Activated CD8-positive, alpha-beta T cell treated with anti-CD3 and anti-CD28 coated beads for 36 hours (primary cell): ENCODE results near the gene MPHOSPH9. TPM values are rescaled to one million over a fixed set of nuclear protein-coding genes. Genes with fewer than 3 reads are reported as not detected.

Experiments
- ATAC-seq: fragments of 200-7000 bp; cut with Tn5 transposase; one replicate; pipeline ENCODE4 v1.10.0; 2021; ENCODE audit warnings: mild to moderate bottlenecking, moderate library complexity
- CTCF ChIA-PET: fragments of 350-600 bp; sonication (Branson Sonifier 250); formaldehyde crosslinking; loops from one replicate; lab custom pipeline; 2021; ENCODE audit warnings: antibody characterized with exemption; lab: Charles Lee
- POLR2A ChIA-PET: fragments of 350-600 bp; sonication (Branson Sonifier 250); formaldehyde crosslinking; loops from one replicate; lab custom pipeline; 2021; ENCODE audit warnings: antibody characterized with exemption; lab: Charles Lee
- DNase-seq: peaks from one replicate; pipeline ENCODE4 v3.0.0-alpha.2; 2020
- H3K27ac Mint-ChIP-seq: one replicate; pipeline ENCODE4 v1.8.0; 2021; ENCODE audit warnings: mild to moderate bottlenecking, mixed read lengths
- H3K27me3 Mint-ChIP-seq: one replicate; pipeline ENCODE4 v1.8.0; 2021; ENCODE audit warnings: mixed read lengths
- H3K36me3 Mint-ChIP-seq: one replicate; pipeline ENCODE4 v1.8.0; 2021; ENCODE audit warnings: low read depth, mixed read lengths
- H3K4me1 Mint-ChIP-seq: one replicate; pipeline ENCODE4 v1.8.0; 2021; ENCODE audit warnings: low read depth, mixed read lengths
- H3K4me3 Mint-ChIP-seq: one replicate; pipeline ENCODE4 v1.8.0; 2021; ENCODE audit warnings: mild to moderate bottlenecking, moderate library complexity, mixed read lengths
- H3K9me3 Mint-ChIP-seq: one replicate; pipeline ENCODE4 v1.8.0; 2021; ENCODE audit warnings: mixed read lengths
- intact Hi-C: fragments of 100-400 bp; cut with micrococcal nuclease; formaldehyde crosslinking; loops from one replicate; pipeline ENCODE4 v1.10.0; 2022
- total RNA-seq, 2 experiments: library from RNA; stranded (reverse); gene quantifications; one replicate each; pipeline ENCODE4 v1.2.3, GENCODE V29; 2021
- TF ChIP-seq, protein P1 (sequence below): fragments of 200-600 bp; IDR thresholded peaks from one replicate; pipeline ENCODE4 v1.8.0; 2022; ENCODE audit warnings: antibody characterized with exemption, mild to moderate bottlenecking

The MPHOSPH9 gene
- total RNA-seq, 2 experiments from 2014 or later: 96.9 to 101 TPM

GRCh38 chr12:123269395-123269892 lies 36.5 kb upstream of the MPHOSPH9 start:
- DNase-seq (peak; percentile 70), ATAC-seq (peak; percentile 32)
- Mint-ChIP-seq H3K4me1 (peaks cover 19% of the 10 kb centered on the region), H3K27ac (peak overlapping the region; percentile 85), H3K27me3 (no peaks in the 10 kb centered on the region), H3K4me3 (peak overlapping the region; percentile 91), H3K9me3 (no peaks in the 10 kb centered on the region), H3K36me3 (peaks cover 8% of the 10 kb centered on the region)
- intact Hi-C loops: no loop called here
- ChIA-PET POLR2A (interaction anchor here (0.9 to 1.7 kb wide), 6 partner anchors 31 to 194 kb away, joined by 3 to 9 read pairs (median 4); partner anchors contain the start of genes MPHOSPH9 and MTRFR), CTCF (interaction anchor here (1.1 to 2.8 kb wide), 6 partner anchors 18 to 334 kb away, joined by 3 to 12 read pairs (median 4); partner anchors contain the start of genes MPHOSPH9 and MTRFR)
- TF ChIP-seq, protein P1, sequence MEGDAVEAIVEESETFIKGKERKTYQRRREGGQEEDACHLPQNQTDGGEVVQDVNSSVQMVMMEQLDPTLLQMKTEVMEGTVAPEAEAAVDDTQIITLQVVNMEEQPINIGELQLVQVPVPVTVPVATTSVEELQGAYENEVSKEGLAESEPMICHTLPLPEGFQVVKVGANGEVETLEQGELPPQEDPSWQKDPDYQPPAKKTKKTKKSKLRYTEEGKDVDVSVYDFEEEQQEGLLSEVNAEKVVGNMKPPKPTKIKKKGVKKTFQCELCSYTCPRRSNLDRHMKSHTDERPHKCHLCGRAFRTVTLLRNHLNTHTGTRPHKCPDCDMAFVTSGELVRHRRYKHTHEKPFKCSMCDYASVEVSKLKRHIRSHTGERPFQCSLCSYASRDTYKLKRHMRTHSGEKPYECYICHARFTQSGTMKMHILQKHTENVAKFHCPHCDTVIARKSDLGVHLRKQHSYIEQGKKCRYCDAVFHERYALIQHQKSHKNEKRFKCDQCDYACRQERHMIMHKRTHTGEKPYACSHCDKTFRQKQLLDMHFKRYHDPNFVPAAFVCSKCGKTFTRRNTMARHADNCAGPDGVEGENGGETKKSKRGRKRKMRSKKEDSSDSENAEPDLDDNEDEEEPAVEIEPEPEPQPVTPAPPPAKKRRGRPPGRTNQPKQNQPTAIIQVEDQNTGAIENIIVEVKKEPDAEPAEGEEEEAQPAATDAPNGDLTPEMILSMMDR: peak; percentile 31

DNA sequence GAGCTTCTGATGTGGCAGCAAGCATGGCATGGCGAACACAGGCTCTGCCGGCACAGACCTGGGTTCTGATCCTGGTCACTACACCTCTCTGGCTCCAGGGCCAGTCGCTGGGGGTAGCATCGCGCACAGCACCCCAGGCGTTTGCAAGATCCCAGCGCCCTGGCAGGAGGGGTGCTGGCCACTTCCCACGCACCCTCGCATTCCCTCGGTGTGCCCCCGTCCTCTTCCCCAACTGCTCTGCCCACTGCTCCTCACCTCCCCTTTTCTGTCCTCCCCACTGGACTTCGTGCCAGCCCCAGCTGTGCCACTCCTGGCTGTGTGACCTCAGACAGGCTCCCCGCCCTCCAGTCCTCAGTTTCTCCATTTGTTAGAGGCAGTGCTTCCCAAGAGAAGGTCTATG lies 35.9 kb upstream of the MPHOSPH9 start:
- POLR2A ChIA-PET: interaction anchor here (0.6 to 1.9 kb wide), 6 partner anchors 9 to 238 kb away, joined by 3 to 9 read pairs (median 4); no protein-coding TSS in a partner anchor

DNA sequence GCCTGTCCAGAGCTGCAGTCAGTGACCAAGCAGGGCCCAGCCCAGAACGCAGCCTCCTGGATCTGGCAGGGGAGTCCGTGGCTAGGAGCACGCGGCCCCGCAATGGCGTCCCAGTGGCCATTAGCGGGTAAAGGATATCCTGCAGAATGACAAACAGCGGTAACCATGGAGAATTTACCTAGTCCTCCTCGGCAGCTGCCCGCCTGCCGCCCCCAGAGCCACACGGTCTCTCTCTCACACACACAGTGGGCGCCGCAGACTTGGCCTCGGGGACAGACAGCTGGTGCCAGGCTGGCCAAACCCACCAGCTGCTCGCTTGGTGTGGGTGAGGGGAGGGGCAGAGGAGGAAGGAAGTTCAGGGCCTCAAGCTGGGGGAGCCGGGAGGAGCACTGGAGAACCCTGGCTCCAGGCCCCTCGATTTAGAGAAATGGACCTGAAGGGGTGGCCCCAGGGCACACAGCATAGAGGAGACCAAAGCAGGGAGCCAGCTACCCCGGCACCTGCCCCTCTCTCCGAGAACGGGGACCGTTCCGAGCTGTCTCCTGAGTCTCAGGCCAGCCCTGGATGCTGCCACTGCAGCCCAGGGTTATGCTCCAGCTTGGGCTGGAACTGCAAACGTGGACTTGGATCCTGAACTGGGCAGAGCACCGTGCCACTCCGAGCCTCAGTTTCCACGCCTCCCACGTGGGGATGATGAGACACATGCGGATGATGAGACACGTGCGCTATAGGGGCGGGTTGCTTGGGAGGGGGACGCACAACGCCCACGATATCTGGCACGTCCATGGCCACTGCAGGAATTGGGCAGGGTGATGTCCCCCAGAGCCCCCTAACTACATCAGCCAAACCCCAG lies 35.3 kb upstream of the MPHOSPH9 start:
- ChIA-PET POLR2A (interaction anchor here (0.6 to 1.9 kb wide), 6 partner anchors 10 to 239 kb away, joined by 3 to 5 read pairs (median 4); no protein-coding TSS in a partner anchor), CTCF (interaction anchor here (1.6 to 2.8 kb wide), 3 partner anchors 30 to 314 kb away, joined by 6 to 12 read pairs (median 10); partner anchors contain the start of genes MPHOSPH9 and MTRFR)
- DNase-seq (no peak), ATAC-seq (no peak)
- Mint-ChIP-seq H3K4me1 (peaks cover 19% of the 10 kb centered on the region), H3K4me3 (peak overlapping the region; percentile 91), H3K9me3 (no peaks in the 10 kb centered on the region), H3K27me3 (no peaks in the 10 kb centered on the region), H3K36me3 (peaks cover 13% of the 10 kb centered on the region), H3K27ac (no peak overlapping the region)
- TF ChIP-seq, protein P1: no peak
- intact Hi-C loops: no loop called here

More for the DNA sequence above, 35.9 kb upstream of the MPHOSPH9 start:
- no peaks in the 10 kb centered on the region for H3K27me3 Mint-ChIP-seq
- DNase-seq: no peak
- H3K4me1 Mint-ChIP-seq: peaks cover 19% of the 10 kb centered on the region
- H3K36me3 Mint-ChIP-seq: peaks cover 9% of the 10 kb centered on the region
- intact Hi-C loops: no loop called here
- H3K4me3 Mint-ChIP-seq: peak overlapping the region; percentile 91
- TF ChIP-seq, protein P1: no peak
- CTCF ChIA-PET: interaction anchor here (1.1 to 2.8 kb wide), 4 partner anchors 17 to 35 kb away, joined by 3 to 12 read pairs (median 8); partner anchors contain the start of genes MPHOSPH9 and MTRFR
- no peaks in the 10 kb centered on the region for H3K9me3 Mint-ChIP-seq
- no peak for ATAC-seq
- peak overlapping the region; percentile 65 for H3K27ac Mint-ChIP-seq

GRCh38 chr12:123267335-123267920 lies 34.5 kb upstream of the MPHOSPH9 start:
- Mint-ChIP-seq H3K4me3 (no peak overlapping the region), H3K27me3 (no peaks in the 10 kb centered on the region), H3K4me1 (peaks cover 19% of the 10 kb centered on the region), H3K27ac (no peak overlapping the region), H3K36me3 (peaks cover 16% of the 10 kb centered on the region), H3K9me3 (no peaks in the 10 kb centered on the region)
- POLR2A ChIA-PET: interaction anchor here (0.8 to 1.9 kb wide), 8 partner anchors 9 to 444 kb away, joined by 3 to 5 read pairs (median 4); partner anchors contain the start of gene KMT5A
- intact Hi-C loops: no loop called here
- DNase-seq (no peak), ATAC-seq (no peak)
- TF ChIP-seq, protein P1: no peak
- CTCF ChIA-PET: interaction anchor here (1.0 to 2.3 kb wide), 3 partner anchors 25 to 314 kb away, joined by 3 to 10 read pairs (median 6); no protein-coding TSS in a partner anchor
